ENCODE data around the gene LILRB3. TPM values are rescaled to one million over a fixed set of nuclear protein-coding genes. Genes with fewer than 3 reads are reported as not detected.
"Not testable (repeated sequence)": the region's sequence is repeated elsewhere in the genome, so short reads cannot be mapped to it uniquely, and the experiment has no call there.

The LILRB3 gene
- total and polyA plus RNA-seq, 7 experiments from 2014 or later = 0.40 to 76.4 (median 2.1) TPM; not detected in 1

DNA sequence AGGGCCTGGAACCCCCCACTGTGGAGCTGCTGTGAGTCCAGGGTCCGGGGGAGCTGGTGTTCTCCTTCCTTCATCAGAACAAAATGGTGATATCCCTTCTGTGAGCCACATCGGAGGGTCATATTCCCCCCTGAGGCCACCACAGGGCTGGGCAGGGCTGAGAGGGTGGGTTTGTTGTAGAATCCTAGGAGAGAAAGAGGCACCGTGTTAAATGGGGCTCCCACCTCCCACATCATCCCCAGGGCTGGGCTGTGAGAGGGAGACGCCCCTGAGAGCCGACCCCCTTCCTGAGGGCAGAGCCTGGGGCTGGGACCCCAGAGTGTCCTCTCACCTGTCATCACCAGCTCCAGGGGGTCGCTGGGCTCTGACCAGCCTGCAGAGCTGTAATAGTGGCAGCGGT lies 860 bp downstream of the LILRB3 start:
- ATAC-seq; H3K27ac ChIP-seq (ENCODE audit: low read depth, low read length); H3K4me1 ChIP-seq (ENCODE audit: control insufficient read depth in 2 of 2, insufficient read depth in 2 of 2, low read length in 2 of 2); H3K4me3 Mint-ChIP-seq; H3K4me3 ChIP-seq (ENCODE audit: low read length); H3K27me3 ChIP-seq (ENCODE audit: control insufficient read depth in 2 of 2, insufficient read depth in 2 of 2, low read length in 2 of 2); H3K36me3 Mint-ChIP-seq; H3K9me3 Mint-ChIP-seq; H3K27ac Mint-ChIP-seq; POLR2A ChIA-PET; H3K9me3 ChIP-seq (ENCODE audit: control insufficient read depth in 2 of 3, low read length in 3 of 3); H3K4me1 Mint-ChIP-seq; DNase-seq; H3K36me3 ChIP-seq (ENCODE audit: control insufficient read depth in 2 of 3, insufficient read depth in 3 of 3, low read length in 3 of 3): not testable (repeated sequence)
- CTCF ChIA-PET = interaction anchor here (0.6 kb wide), 1 partner anchor 797 kb away, joined by 3 read pairs; no protein-coding TSS in a partner anchor
- intact Hi-C loops (cut with micrococcal nuclease) = loop anchor here in 1 of 2 donors (2.0 kb wide), 1 partner anchor 23 kb away; no protein-coding TSS in a partner anchor
- peaks cover 0 to 16% (median 1%) of the 10 kb centered on the region in 5 donors for H3K27me3 Mint-ChIP-seq

DNA sequence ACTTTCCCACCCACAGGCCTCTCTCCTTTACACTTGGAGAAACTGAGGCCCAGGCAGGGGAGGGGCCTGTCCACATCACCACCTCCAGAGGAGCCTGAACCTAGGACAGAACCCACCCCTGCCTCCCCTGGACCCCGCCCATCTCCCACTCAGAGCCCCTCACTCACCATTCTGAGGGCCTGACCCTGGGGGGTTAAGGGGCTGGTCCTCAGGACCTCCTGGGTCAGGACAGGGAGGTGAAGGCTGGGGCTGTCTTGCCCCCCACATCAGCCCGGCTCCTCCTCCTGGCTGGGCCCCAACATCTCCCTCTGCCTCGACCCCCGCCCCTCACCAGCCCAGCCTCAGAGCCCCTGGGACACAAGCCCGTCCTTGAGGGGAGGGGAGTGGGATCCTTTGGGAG lies 3.1 kb downstream of the LILRB3 start:
- H3K4me3 ChIP-seq (ENCODE audit: low read length); H3K4me3 Mint-ChIP-seq; H3K9me3 ChIP-seq (ENCODE audit: control insufficient read depth in 2 of 3, low read length in 3 of 3); H3K27ac ChIP-seq (ENCODE audit: low read depth, low read length); H3K4me1 Mint-ChIP-seq; DNase-seq; H3K9me3 Mint-ChIP-seq; H3K27ac Mint-ChIP-seq; H3K27me3 ChIP-seq (ENCODE audit: control insufficient read depth in 2 of 2, insufficient read depth in 2 of 2, low read length in 2 of 2); CTCF ChIA-PET; H3K4me1 ChIP-seq (ENCODE audit: control insufficient read depth in 2 of 2, insufficient read depth in 2 of 2, low read length in 2 of 2); POLR2A ChIA-PET; H3K36me3 Mint-ChIP-seq; H3K36me3 ChIP-seq (ENCODE audit: control insufficient read depth in 2 of 3, insufficient read depth in 3 of 3, low read length in 3 of 3); intact Hi-C loops (cut with micrococcal nuclease); ATAC-seq: not testable (repeated sequence)
- peaks cover 0 to 16% (median 1%) of the 10 kb centered on the region in 5 donors for H3K27me3 Mint-ChIP-seq

DNA sequence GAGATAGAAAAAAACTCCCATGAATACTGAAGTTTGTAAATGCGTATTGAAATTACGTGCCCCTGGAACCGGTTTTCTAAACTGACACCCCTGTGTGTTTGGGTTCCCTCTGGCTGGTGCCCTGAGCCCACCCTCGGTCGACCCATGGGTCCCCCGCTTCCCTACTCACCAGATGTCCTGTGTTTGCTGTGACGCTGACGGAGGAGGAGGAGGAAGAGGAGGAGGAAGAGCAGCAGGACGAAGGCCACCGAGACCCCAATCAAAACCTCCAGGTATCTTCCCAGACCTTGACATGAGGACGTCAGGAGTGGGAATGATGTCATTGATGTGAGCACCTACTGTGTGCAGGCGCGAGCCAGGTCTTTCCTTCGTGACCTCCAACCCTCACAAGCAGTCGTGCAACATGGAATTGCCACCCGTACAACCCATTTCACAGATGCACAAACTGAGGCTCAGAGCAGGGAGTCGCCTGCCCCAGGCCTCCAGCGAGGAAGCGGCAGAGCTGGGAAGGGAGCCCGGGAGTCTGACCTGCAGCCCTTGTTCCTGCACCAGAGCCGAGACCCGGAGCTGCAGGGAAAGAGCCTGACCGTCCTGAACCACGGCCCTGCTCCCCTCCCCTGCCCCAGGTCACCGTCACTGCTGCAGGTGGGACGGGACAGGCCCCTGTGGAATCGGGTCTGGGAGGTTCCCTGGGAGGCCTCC lies 3.7 kb downstream of the LILRB3 start:
- Mint-ChIP-seq H3K4me3 (no peak overlapping the region), H3K36me3 (peaks cover 0 to 5% (median 0%) of the 10 kb centered on the region in 5 donors), H3K27me3 (peaks cover 0 to 16% (median 1%) of the 10 kb centered on the region in 5 donors), H3K4me1 (peaks cover 0 to 10% (median 5%) of the 10 kb centered on the region in 7 donors), H3K27ac (no peak overlapping the region), H3K9me3 (peaks cover 0 to 2% (median 0%) of the 10 kb centered on the region in 11 donors)
- ChIA-PET POLR2A (no interaction called here), CTCF (no interaction called here)
- Histone ChIP-seq H3K4me3 (ENCODE audit: low read length) (no peak overlapping the region), H3K9me3 (ENCODE audit: control insufficient read depth in 2 of 3, low read length in 3 of 3) (no peaks in the 10 kb centered on the region), H3K27ac (ENCODE audit: low read depth, low read length) (no peak overlapping the region), H3K4me1 (ENCODE audit: control insufficient read depth in 2 of 2, insufficient read depth in 2 of 2, low read length in 2 of 2) (no peaks in the 10 kb centered on the region), H3K36me3 (ENCODE audit: control insufficient read depth in 2 of 3, insufficient read depth in 3 of 3, low read length in 3 of 3) (no peaks in the 10 kb centered on the region), H3K27me3 (ENCODE audit: control insufficient read depth in 2 of 2, insufficient read depth in 2 of 2, low read length in 2 of 2) (no peaks in the 10 kb centered on the region)
- ATAC-seq = no peak
- intact Hi-C loops (cut with micrococcal nuclease) = no loop called here
- no peak for DNase-seq

DNA sequence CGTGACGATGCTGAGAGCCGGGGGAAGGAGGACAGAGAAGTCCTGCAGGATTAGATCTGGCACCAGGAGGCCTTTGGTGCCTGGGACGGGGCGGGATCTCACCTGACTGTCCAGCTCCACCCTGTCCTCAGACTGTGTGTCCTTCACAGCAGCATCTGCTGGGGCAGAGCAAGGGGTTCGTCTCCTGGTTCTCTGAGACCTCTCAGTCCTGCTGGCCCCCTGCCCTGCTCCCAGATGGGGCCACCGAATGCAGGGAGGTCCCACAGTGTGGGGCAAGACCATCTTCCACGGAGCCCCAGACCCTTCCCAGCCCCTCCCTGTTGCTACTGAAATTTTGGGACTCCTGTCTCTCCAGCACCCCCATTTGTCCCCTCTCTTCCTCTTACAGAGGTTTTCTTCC lies 4.5 kb downstream of the LILRB3 start:
- H3K9me3 ChIP-seq (ENCODE audit: control insufficient read depth in 2 of 3, low read length in 3 of 3) = no peaks in the 10 kb centered on the region
- peaks cover 0 to 12% (median 1%) of the 10 kb centered on the region in 5 donors for H3K27me3 Mint-ChIP-seq
- H3K27ac Mint-ChIP-seq = no peak overlapping the region
- H3K4me3 ChIP-seq (ENCODE audit: low read length) = no peak overlapping the region
- no peaks in the 10 kb centered on the region for H3K36me3 ChIP-seq (ENCODE audit: control insufficient read depth in 2 of 3, insufficient read depth in 3 of 3, low read length in 3 of 3)
- intact Hi-C loops (cut with micrococcal nuclease) = no loop called here
- CTCF ChIA-PET = no interaction called here
- no peak overlapping the region for H3K4me3 Mint-ChIP-seq
- no peak for DNase-seq
- POLR2A ChIA-PET = no interaction called here
- H3K27me3 ChIP-seq (ENCODE audit: control insufficient read depth in 2 of 2, insufficient read depth in 2 of 2, low read length in 2 of 2) = no peaks in the 10 kb centered on the region
- H3K4me1 Mint-ChIP-seq = peaks cover 0 to 8% (median 3%) of the 10 kb centered on the region in 7 donors
- H3K27ac ChIP-seq (ENCODE audit: low read depth, low read length) = no peak overlapping the region
- H3K36me3 Mint-ChIP-seq = peaks cover 0 to 5% (median 0%) of the 10 kb centered on the region in 5 donors
- H3K9me3 Mint-ChIP-seq = peaks cover 0 to 1% (median 0%) of the 10 kb centered on the region in 11 donors
- no peak for ATAC-seq
- no peaks in the 10 kb centered on the region for H3K4me1 ChIP-seq (ENCODE audit: control insufficient read depth in 2 of 2, insufficient read depth in 2 of 2, low read length in 2 of 2)

DNA sequence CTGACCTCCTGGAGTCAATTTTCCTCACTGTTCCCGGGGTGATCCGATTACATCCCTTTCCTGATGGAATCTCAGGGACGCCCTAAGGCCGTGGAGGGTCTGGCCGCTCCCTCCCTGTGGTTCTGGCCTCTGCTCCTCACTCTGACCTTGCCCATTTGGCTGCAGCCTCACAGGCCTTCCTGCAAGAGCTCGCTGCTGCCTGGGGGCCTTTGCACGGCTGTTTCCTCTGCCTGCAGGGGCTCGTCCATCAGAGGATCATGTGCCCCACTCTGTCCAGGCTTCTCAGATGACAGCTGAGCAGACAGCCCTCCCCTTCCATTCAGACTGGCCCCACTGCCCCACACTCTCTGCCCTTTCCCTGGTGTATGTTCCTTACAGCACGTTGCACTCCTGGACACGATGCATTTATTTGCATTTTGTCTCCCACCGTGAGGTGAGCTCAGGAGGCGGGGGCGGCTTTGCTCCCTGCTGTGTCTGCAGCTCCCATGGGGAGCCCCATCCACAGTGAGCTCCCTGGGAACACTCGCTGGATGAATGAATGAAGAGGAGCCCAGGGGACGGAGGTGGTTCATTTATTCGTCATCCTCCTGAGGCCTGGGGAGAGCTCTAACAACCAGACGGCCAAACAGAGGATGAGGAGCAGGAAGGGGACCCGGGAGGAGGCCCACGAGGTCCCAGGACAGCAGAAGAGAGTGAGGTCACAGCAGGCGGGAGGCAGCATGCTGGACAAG lies 5.1 kb downstream of the LILRB3 start:
- H3K27ac Mint-ChIP-seq; CTCF ChIA-PET; POLR2A ChIA-PET; H3K4me3 ChIP-seq (ENCODE audit: low read length); H3K36me3 ChIP-seq (ENCODE audit: control insufficient read depth in 2 of 3, insufficient read depth in 3 of 3, low read length in 3 of 3); intact Hi-C loops (cut with micrococcal nuclease); H3K27me3 ChIP-seq (ENCODE audit: control insufficient read depth in 2 of 2, insufficient read depth in 2 of 2, low read length in 2 of 2); H3K4me1 ChIP-seq (ENCODE audit: control insufficient read depth in 2 of 2, insufficient read depth in 2 of 2, low read length in 2 of 2); H3K4me1 Mint-ChIP-seq; H3K9me3 ChIP-seq (ENCODE audit: control insufficient read depth in 2 of 3, low read length in 3 of 3); H3K4me3 Mint-ChIP-seq; H3K27ac ChIP-seq (ENCODE audit: low read depth, low read length); H3K9me3 Mint-ChIP-seq; ATAC-seq; H3K27me3 Mint-ChIP-seq; DNase-seq; H3K36me3 Mint-ChIP-seq: not testable (repeated sequence)

DNA sequence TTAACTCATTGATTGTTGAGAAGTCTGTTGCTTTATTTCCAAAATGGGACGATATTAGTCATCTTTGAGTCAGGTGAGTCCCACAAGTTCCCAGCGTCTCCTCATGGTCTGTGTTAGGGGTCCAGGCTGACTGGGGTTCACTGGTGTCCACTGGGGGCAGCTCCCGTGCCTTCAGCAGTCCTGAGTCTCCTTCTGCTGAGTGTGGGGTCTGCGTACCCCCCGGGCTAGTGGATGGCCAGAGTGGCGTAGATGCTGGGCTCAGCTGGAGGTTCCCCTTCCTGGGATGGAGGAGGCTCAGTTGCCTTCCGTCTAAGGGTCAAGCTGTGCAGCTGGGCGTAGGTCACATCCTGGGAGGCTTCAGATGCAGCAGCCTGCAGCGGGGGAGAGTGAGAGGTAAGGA lies 5.9 kb downstream of the LILRB3 start:
- intact Hi-C loops (cut with micrococcal nuclease) = no loop called here
- ATAC-seq = no peak
- ChIA-PET POLR2A (no interaction called here), CTCF (no interaction called here)
- Mint-ChIP-seq H3K27ac (no peak overlapping the region), H3K4me3 (no peak overlapping the region), H3K9me3 (peaks cover 0 to 1% (median 0%) of the 10 kb centered on the region in 11 donors), H3K4me1 (peaks cover 0 to 6% (median 0%) of the 10 kb centered on the region in 7 donors), H3K36me3 (peaks cover 0 to 7% (median 0%) of the 10 kb centered on the region in 5 donors), H3K27me3 (peaks cover 0 to 5% (median 0%) of the 10 kb centered on the region in 5 donors)
- H3K4me3 ChIP-seq (ENCODE audit: low read length) = no peak overlapping the region
- H3K9me3 ChIP-seq (ENCODE audit: control insufficient read depth in 2 of 3, low read length in 3 of 3) = no peaks in the 10 kb centered on the region
- no peaks in the 10 kb centered on the region for H3K4me1 ChIP-seq (ENCODE audit: control insufficient read depth in 2 of 2, insufficient read depth in 2 of 2, low read length in 2 of 2)
- H3K27ac ChIP-seq (ENCODE audit: low read depth, low read length) = no peak overlapping the region
- DNase-seq = no peak
- H3K27me3 ChIP-seq (ENCODE audit: control insufficient read depth in 2 of 2, insufficient read depth in 2 of 2, low read length in 2 of 2) = no peaks in the 10 kb centered on the region
- no peaks in the 10 kb centered on the region for H3K36me3 ChIP-seq (ENCODE audit: control insufficient read depth in 2 of 3, insufficient read depth in 3 of 3, low read length in 3 of 3)
